H1 (cell line): ENCODE results near the gene RAB11B. TPM values are rescaled to one million over a fixed set of nuclear protein-coding genes. Genes with fewer than 3 reads are reported as not detected.

Experiments used
- CTCF ChIA-PET: fragments of 300-600 bp; sonication (Branson Sonifier 250); formaldehyde crosslinking; loops from one replicate; lab custom pipeline; 2021; ENCODE audit not compliant: partially characterized antibody; lab: Charles Lee
- POLR2A ChIA-PET: fragments of 300-600 bp; sonication (Branson Sonifier 250); formaldehyde crosslinking; loops from one replicate; lab custom pipeline; 2021; ENCODE audit warnings: inconsistent platforms; ENCODE audit not compliant: partially characterized antibody; lab: Charles Lee
- DNase-seq, 2 experiments: peaks; one replicate each; pipeline versions ENCODE4 v3.0.0 to v3.0.0-alpha.2; 2010 to 2022; ENCODE audit warnings: low spot score in 2 of 2, low read depth in 1 of 2, mixed read lengths in 1 of 2
- FAIRE-seq: peaks from 2 replicates; lab custom pipeline; 2011; peaks lifted over from hg19 to GRCh38; lab: Jason Lieb, UNC
- H2AFZ ChIP-seq: 2 replicates; pipeline ENCODE4 v1.8.1; 2012; ENCODE audit warnings: low read length, inconsistent platforms
- H2AK5ac ChIP-seq: 2 replicates; pipeline ENCODE4 v1.6.1; 2013; ENCODE audit warnings: low read depth, low read length
- H2BK120ac ChIP-seq: replicated peaks from 2 replicates; pipeline ENCODE3; 2013; ENCODE audit warnings: low read depth, low read length, inconsistent platforms
- H2BK12ac ChIP-seq: 2 replicates; pipeline ENCODE4 v1.6.1; 2013; ENCODE audit warnings: low read depth, low read length
- H2BK15ac ChIP-seq: 2 replicates; pipeline ENCODE4 v1.6.1; 2013; ENCODE audit warnings: low read length
- H2BK20ac ChIP-seq: 2 replicates; pipeline ENCODE4 v1.6.1; 2013; ENCODE audit warnings: low read length
- H2BK5ac ChIP-seq: 2 replicates; pipeline ENCODE4 v1.6.1; 2013; ENCODE audit warnings: low read depth, low read length
- H3K14ac ChIP-seq: 2 replicates; pipeline ENCODE4 v1.6.1; 2013; ENCODE audit warnings: inconsistent platforms; ENCODE audit not compliant: insufficient read length
- H3K18ac ChIP-seq: 2 replicates; pipeline ENCODE4 v1.6.1; 2013; ENCODE audit warnings: low read length; ENCODE audit errors: extremely low read depth
- H3K23ac ChIP-seq: 2 replicates; pipeline ENCODE4 v1.6.1; 2013; ENCODE audit warnings: inconsistent platforms; ENCODE audit not compliant: insufficient read length
- H3K23me2 ChIP-seq: 2 replicates; pipeline ENCODE4 v1.6.1; 2013; ENCODE audit warnings: low read depth, low read length
- H3K27ac ChIP-seq: 2 replicates; pipeline ENCODE4 v1.6.1; 2011; ENCODE audit warnings: low read depth, low read length, inconsistent platforms
- H3K27me3 ChIP-seq, 4 experiments: replicated peaks in 1 of 4; 1 replicate in 1 of 4; 2 replicates in 3 of 4; pipeline versions ENCODE4 v1.6.1 to v1.8.1; 2011 to 2013; ENCODE audit warnings: low read length in 3 of 4, mild to moderate bottlenecking in 3 of 4, inconsistent platforms in 2 of 4, mixed read lengths in 2 of 4, moderate library complexity in 1 of 4; ENCODE audit not compliant: control insufficient read depth in 3 of 4, insufficient read depth in 3 of 4; ENCODE audit errors: extremely low read depth in 1 of 4
- H3K36me3 ChIP-seq, 4 experiments: 2 replicates each; pipeline versions ENCODE4 v1.6.1 to v1.8.1; 2011 to 2013; ENCODE audit warnings: mild to moderate bottlenecking in 4 of 4, low read length in 3 of 4, moderate library complexity in 2 of 4, control low read depth in 1 of 4, inconsistent platforms in 1 of 4; ENCODE audit not compliant: insufficient read depth in 4 of 4, control insufficient read depth in 2 of 4
- H3K4ac ChIP-seq: replicated peaks from 2 replicates; pipeline ENCODE3; 2013; ENCODE audit warnings: low read length, low read depth, mixed read lengths, inconsistent platforms; ENCODE audit not compliant: insufficient read length
- H3K4me1 ChIP-seq, 4 experiments: replicated peaks in 1 of 4; 1 replicate in 1 of 4; 2 replicates in 3 of 4; pipeline versions ENCODE4 v1.6.1 to v1.8.1; 2011 to 2013; ENCODE audit warnings: low read length in 3 of 4, inconsistent platforms in 2 of 4, mixed read lengths in 1 of 4; ENCODE audit not compliant: insufficient read depth in 4 of 4, control insufficient read depth in 3 of 4
- H3K4me2 ChIP-seq, 2 experiments: 2 replicates each; pipeline versions ENCODE4 v1.6.1 to v1.8.1; 2011 to 2013; ENCODE audit warnings: low read depth in 2 of 2, low read length in 2 of 2, control low read depth in 1 of 2, inconsistent platforms in 1 of 2, mild to moderate bottlenecking in 1 of 2; ENCODE audit not compliant: insufficient read depth in 1 of 2
- H3K4me3 ChIP-seq, 4 experiments: fragments of 200-600, 300-600 bp in 1 of 4; sonication (generic), shearing (Covaris generic), sonication (Bioruptor Twin) in 1 of 4; 2 replicates each; pipeline versions ENCODE4 v1.5.1 to v1.8.1; 2011 to 2016; ENCODE audit warnings: low read length in 4 of 4, low read depth in 3 of 4, control low read depth in 2 of 4, inconsistent platforms in 2 of 4, mild to moderate bottlenecking in 2 of 4, mixed read lengths in 1 of 4, moderate library complexity in 1 of 4; ENCODE audit not compliant: insufficient read depth in 2 of 4; ENCODE audit errors: extremely low read depth in 1 of 4
- H3K56ac ChIP-seq: replicated peaks from 2 replicates; pipeline ENCODE3; 2013; ENCODE audit warnings: low read depth, mild to moderate bottlenecking, mixed read lengths, low read length, inconsistent platforms; ENCODE audit not compliant: insufficient read length
- H3K79me1 ChIP-seq: 2 replicates; pipeline ENCODE4 v1.6.1; 2013; ENCODE audit warnings: low read depth, low read length, control low read depth
- H3K79me2 ChIP-seq, 2 experiments: 2 replicates each; pipeline versions ENCODE4 v1.6.1 to v1.8.1; 2012 to 2013; ENCODE audit warnings: low read length in 2 of 2, mild to moderate bottlenecking in 2 of 2, inconsistent platforms in 1 of 2; ENCODE audit not compliant: insufficient read depth in 2 of 2, control insufficient read depth in 1 of 2
- H3K9ac ChIP-seq, 4 experiments: replicated peaks in 1 of 4; 1 replicate in 1 of 4; 2 replicates in 3 of 4; pipeline versions ENCODE4 v1.6.1 to v1.8.1; 2011 to 2013; ENCODE audit warnings: low read depth in 3 of 4, low read length in 3 of 4, control low read depth in 2 of 4, mild to moderate bottlenecking in 2 of 4, moderate library complexity in 2 of 4, inconsistent platforms in 1 of 4; ENCODE audit errors: extremely low read depth in 1 of 4
- H3K9me3 ChIP-seq, 2 experiments: 2 replicates each; pipeline versions ENCODE4 v1.6.1 to v1.8.1; 2012 to 2013; ENCODE audit warnings: mild to moderate bottlenecking in 2 of 2, moderate library complexity in 2 of 2, control low read depth in 1 of 2, inconsistent platforms in 1 of 2, low read depth in 1 of 2, low read length in 1 of 2, mixed read lengths in 1 of 2; ENCODE audit not compliant: insufficient read depth in 2 of 2
- H4K20me1 ChIP-seq, 2 experiments: replicated peaks in 1 of 2; 2 replicates each; pipeline versions ENCODE3 to v1.8.1; 2011 to 2013; ENCODE audit warnings: inconsistent platforms in 2 of 2, low read length in 2 of 2, mild to moderate bottlenecking in 1 of 2; ENCODE audit not compliant: insufficient read depth in 2 of 2, control insufficient read depth in 1 of 2
- H4K5ac ChIP-seq: 2 replicates; pipeline ENCODE4 v1.6.1; 2013; ENCODE audit warnings: low read length, low read depth, mixed read lengths, inconsistent platforms; ENCODE audit not compliant: insufficient read length
- H4K8ac ChIP-seq: 2 replicates; pipeline ENCODE4 v1.8.0; 2013; ENCODE audit warnings: mild to moderate bottlenecking, moderate library complexity, low read length, inconsistent platforms; ENCODE audit not compliant: insufficient read depth; ENCODE audit errors: extremely low read depth
- H4K91ac ChIP-seq: replicated peaks from 2 replicates; pipeline ENCODE3; 2013; ENCODE audit warnings: low read length, mixed read lengths, inconsistent platforms; ENCODE audit not compliant: insufficient read length
- BACH1 ChIP-seq: IDR thresholded peaks from 2 replicates; pipeline ENCODE4 v1.6.1; 2012; ENCODE audit warnings: low read length, improper control_type of control experiment
- KDM1A ChIP-seq: fragments of 200-600, 300-600 bp; sonication (generic); IDR thresholded peaks from 2 replicates; pipeline ENCODE4 v1.7.1; 2016; ENCODE audit warnings: mild to moderate bottlenecking, low read length, borderline replicate concordance
- SP2 ChIP-seq: IDR thresholded peaks from 2 replicates; pipeline ENCODE4 v1.6.1; 2012; ENCODE audit warnings: mild to moderate bottlenecking, low read length, inconsistent platforms
- WGBS, 2 experiments: shearing (Covaris generic) in 1 of 2; methylation state at CpG; one replicate each; pipeline versions ENCODE4 v1.1.6 to v1.1.7; 2013 to 2015; ENCODE audit warnings: low lambda C conversion rate in 2 of 2, mixed read lengths in 2 of 2, inconsistent platforms in 1 of 2, low coverage in 1 of 2, missing lambda C conversion rate in 1 of 2; ENCODE audit not compliant: insufficient replicate concordance in 2 of 2, insufficient coverage in 1 of 2, insufficient read length in 1 of 2; ENCODE audit errors: extremely low coverage in 1 of 2, missing lambda C conversion rate in 1 of 2; 5-methylcytosine and 5-hydroxymethylcytosine counted together
- polyA plus RNA-seq, 7 experiments: library from polyadenylated mRNA; depleted of rRNA in 3 of 7; stranded (reverse) in 5 of 7; unstranded in 2 of 7; fragments of >200 nt in 5 of 7; fragments of 200-250 nt in 2 of 7; gene quantifications; 1 replicate in 5 of 7; 2 replicates in 1 of 7; 4 replicates in 1 of 7; pipeline versions ENCODE4 v1.2.1 to v1.2.3, GENCODE V29; 2011 to 2013; ENCODE audit warnings: missing spikeins in 2 of 7, mixed read lengths in 2 of 7
- total RNA-seq: library from RNA; stranded (reverse); fragmentation: NEBNext Ultra II Directional; extraction: Animal tissue kit (Norgen Biotek cat#: 25700); gene quantifications from 2 replicates; pipeline ENCODE4 v1.2.1, GENCODE V29; 2021

RAB11B gene
- total and polyA plus RNA-seq, 2 of the 8 experiments (the other 6 are each of a cell fraction or from before 2014, with no cell fraction given): 50.2 to 85.8 TPM

DNA sequence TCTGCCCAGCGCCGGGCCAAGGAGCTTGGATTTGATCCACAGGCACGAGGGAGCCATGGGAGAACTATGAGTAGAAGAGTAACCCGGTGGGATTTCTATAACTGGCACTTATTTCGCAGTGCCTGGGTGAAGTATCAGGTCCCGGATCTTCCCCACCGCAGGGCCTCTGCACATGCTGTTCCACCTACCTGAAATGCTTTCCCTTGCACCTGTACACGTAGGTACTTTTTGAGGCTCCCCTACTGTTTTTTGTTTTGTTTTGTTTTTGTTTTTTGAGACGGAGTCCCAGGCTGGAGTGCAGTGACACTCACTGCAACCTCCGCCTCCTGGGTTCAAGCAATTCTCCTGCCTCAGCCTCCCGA is 46.7 kb upstream of the RAB11B start:
- Histone ChIP-seq H4K20me1 (peaks cover 0 to 2% of the 10 kb centered on the region in 2 experiments), H3K14ac (no peak overlapping the region), H2BK5ac (no peak overlapping the region), H2BK12ac (no peak overlapping the region), H3K4me1 (peaks cover 0 to 10% (median 3%) of the 10 kb centered on the region in 4 experiments; a peak in 4 of 7 replicates), H3K9ac (no peak overlapping the region), H3K27me3 (peaks cover 0 to 9% (median 7%) of the 10 kb centered on the region in 4 experiments; a peak in 3 of 7 replicates), H3K23ac (no peak overlapping the region), H4K5ac (no peak overlapping the region), H2AK5ac (no peak overlapping the region), H2BK20ac (no peak overlapping the region), H3K4me3 (peak overlapping the region in 1 of 4 experiments; percentile 71; a peak in 4 of 8 replicates), H3K36me3 (no peaks in the 10 kb centered on the region), H3K9me3 (no peaks in the 10 kb centered on the region), H3K4me2 (peak overlapping the region in 1 of 2 experiments; percentile 47; a peak in 1 of 4 replicates), H3K56ac (no peak overlapping the region), H3K79me1 (no peaks in the 10 kb centered on the region), H2BK15ac (no peak overlapping the region), H3K18ac (no peak overlapping the region; the same call in 1 of the 2 replicates), H4K91ac (no peak overlapping the region), H3K79me2 (no peaks in the 10 kb centered on the region), H2BK120ac (no peak overlapping the region), H3K4ac (no peak overlapping the region), H3K27ac (no peak overlapping the region), H3K23me2 (peaks cover 5% of the 10 kb centered on the region; the same call in 1 of the 2 replicates), H4K8ac (no peak overlapping the region), H2AFZ (no peak overlapping the region)
- POLR2A ChIA-PET: interaction anchor here (0.6 to 3.7 kb wide), 12 partner anchors 10 to 170 kb away, joined by 3 to 11 read pairs (median 4); partner anchors contain the start of genes NDUFA7, RAB11B, RPS28 and ZNF414
- no peak for FAIRE-seq
- CTCF ChIA-PET: interaction anchor here (0.7 to 8.2 kb wide), 6 partner anchors 12 to 175 kb away, joined by 3 to 68 read pairs (median 4); no protein-coding TSS in a partner anchor
- 52% methylated on average over 11 of the region's 11 CpGs; no CpG with 5 or more reads in 1 of the 2 experiments for WGBS, 2 experiments
- TF ChIP-seq SP2: no peak
- peak; percentile 59; the same call in 1 of the 2 replicates for TF ChIP-seq KDM1A
- no peak for TF ChIP-seq BACH1
- no peak for DNase-seq
